Measurements from ENCODE around the gene MYO1A.

GRCh38 chr12:57037264-57037663 lies 12.7 kb downstream of the MYO1A start:
- TF ChIP-seq SPI1 (IDR thresholded peaks at IDR 0.05; ENCODE audit: low read depth, low read length) (no peak), TAF1 (IDR thresholded peaks at IDR 0.05; ENCODE audit: low read depth, low read length) (no peak), POLR2A (IDR thresholded peaks at IDR 0.05; ENCODE audit: low read depth, low read length) (no peak), POLR2AphosphoS5 (IDR thresholded peaks at IDR 0.05; ENCODE audit: low read depth, low read length) (no peak)

Data from GM12891 (cell line).